Psoas muscle (tissue), 8 donors: Measurements from ENCODE around the gene SH2D3A. TPM values are rescaled to one million over a fixed set of nuclear protein-coding genes. Genes with fewer than 3 reads are reported as not detected.
"Not testable (repeated sequence)": the region's sequence is repeated elsewhere in the genome, so short reads cannot be mapped to it uniquely, and the experiment has no call there.

ENCODE experiments used
- ATAC-seq, 4 donors: fragments of 200-7000 bp; cut with Tn5 transposase; one replicate each; pipeline ENCODE4 v1.9.1; 2020; ENCODE audit warnings: moderate library complexity in 3 of 4, mild to moderate bottlenecking in 2 of 4
- DNase-seq, 2 donors: peaks; one replicate each; pipeline ENCODE4 v3.0.0-alpha.2; 2020
- H3K27ac ChIP-seq: fragments of 200-600 bp; one replicate; pipeline ENCODE4 v1.8.0; 2022
- H3K27me3 ChIP-seq, 3 donors: fragments of 200-600 bp in 1 of 3; one replicate each; pipeline versions ENCODE4 v1.6.1 to v1.8.0; 2013 to 2022; ENCODE audit warnings: low read length in 2 of 3, mild to moderate bottlenecking in 2 of 3, moderate library complexity in 1 of 3; ENCODE audit not compliant: insufficient read depth in 3 of 3
- H3K36me3 ChIP-seq, 2 donors: fragments of 200-600 bp in 1 of 2; one replicate each; pipeline versions ENCODE4 v1.6.1 to v1.8.0; 2013 to 2022; ENCODE audit warnings: low read depth in 1 of 2, mild to moderate bottlenecking in 1 of 2, moderate library complexity in 1 of 2; ENCODE audit not compliant: insufficient read depth in 1 of 2
- H3K4me1 ChIP-seq: fragments of 200-600 bp; one replicate; pipeline ENCODE4 v1.8.0; 2022
- H3K4me3 ChIP-seq: fragments of 200-600 bp; one replicate; pipeline ENCODE4 v1.8.0; 2022; ENCODE audit warnings: mild to moderate bottlenecking
- H3K9me3 ChIP-seq: fragments of 200-600 bp; one replicate; pipeline ENCODE4 v1.8.0; 2022
- WGBS, 3 donors: extraction: QIAGEN DNeasy Blood & Tissue Kit; methylation state at CpG; one replicate each; pipeline versions ENCODE4 v1.1.6 to v1.1.7; 2013; 5-methylcytosine and 5-hydroxymethylcytosine counted together
- intact Hi-C, 2 donors: fragments of 100-400 bp; cut with DNase I; formaldehyde crosslinking; loops; one replicate each; pipeline versions ENCODE4 v1.11.0 to v1.14.2; 2022
- polyA plus RNA-seq, 3 donors: library from polyadenylated mRNA; stranded (reverse); fragments of 200-250 nt; gene quantifications; one replicate each; pipeline ENCODE4 v1.2.3, GENCODE V29; 2013
- total RNA-seq, 4 donors: library from RNA; stranded (reverse); fragmentation: NEBNext Ultra II Directional in 2 of 4; extraction: Animal tissue kit (Norgen Biotek cat#: 25700) in 2 of 4; gene quantifications; one replicate each; pipeline versions ENCODE4 v1.2.1 to v1.2.4, GENCODE V29; 2021 to 2023
- TF ChIP-seq, protein P1 (sequence below): fragments of 200-600 bp; IDR thresholded peaks from one replicate; pipeline ENCODE4 v1.8.0; 2022; ENCODE audit warnings: antibody characterized with exemption
- donor health status: healthy with polysubstance abuse.
- donor health status: DM: no; HTN: no; CAD: no; lungs with moderate emphysema.
- donor health status: Bipolar disorder and iron deficiency.
- donor health status: healthy.
- donor health status: DM: yes; HTN: yes; CAD: no.
- donor health status: DM: no; HTN: no; CAD: no.
- donor health status: DM: no; HTN: no; CAD: no.
- donor health status: DM: yes; HTN: yes; CAD: no.

The SH2D3A gene
- total and polyA plus RNA-seq, 7 donors = 0.07 to 0.17 (median 0.12) TPM; not detected in 3

DNA sequence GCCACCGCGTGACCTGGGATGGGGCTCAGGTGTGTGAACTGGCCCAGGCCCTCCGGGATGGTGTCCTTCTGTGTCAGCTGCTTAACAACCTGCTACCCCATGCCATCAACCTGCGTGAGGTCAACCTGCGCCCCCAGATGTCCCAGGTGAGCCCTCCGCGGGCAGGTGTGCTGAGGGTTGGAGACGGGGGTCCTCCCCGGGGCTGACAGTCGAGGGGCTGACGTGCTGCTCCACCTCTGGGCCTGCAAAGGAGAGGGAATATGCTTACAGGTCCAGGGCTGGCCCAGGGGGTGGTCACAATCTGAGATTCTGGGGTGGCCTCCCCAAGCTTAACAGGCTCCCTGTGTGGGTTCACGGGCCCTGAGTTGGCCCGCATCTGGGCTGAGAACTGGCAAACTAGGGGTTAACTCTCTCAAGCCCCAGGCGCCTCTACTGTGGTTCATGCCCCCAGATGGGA is 5.7 kb upstream of the SH2D3A start:
- Histone ChIP-seq H3K36me3 (no peaks in the 10 kb centered on the region), H3K4me1 (no peaks in the 10 kb centered on the region), H3K4me3 (peak overlapping the region; percentile 46), H3K27ac (no peak overlapping the region), H3K9me3 (no peaks in the 10 kb centered on the region), H3K27me3 (peaks cover 0 to 5% (median 0%) of the 10 kb centered on the region in 3 donors)
- TF ChIP-seq, protein P1, sequence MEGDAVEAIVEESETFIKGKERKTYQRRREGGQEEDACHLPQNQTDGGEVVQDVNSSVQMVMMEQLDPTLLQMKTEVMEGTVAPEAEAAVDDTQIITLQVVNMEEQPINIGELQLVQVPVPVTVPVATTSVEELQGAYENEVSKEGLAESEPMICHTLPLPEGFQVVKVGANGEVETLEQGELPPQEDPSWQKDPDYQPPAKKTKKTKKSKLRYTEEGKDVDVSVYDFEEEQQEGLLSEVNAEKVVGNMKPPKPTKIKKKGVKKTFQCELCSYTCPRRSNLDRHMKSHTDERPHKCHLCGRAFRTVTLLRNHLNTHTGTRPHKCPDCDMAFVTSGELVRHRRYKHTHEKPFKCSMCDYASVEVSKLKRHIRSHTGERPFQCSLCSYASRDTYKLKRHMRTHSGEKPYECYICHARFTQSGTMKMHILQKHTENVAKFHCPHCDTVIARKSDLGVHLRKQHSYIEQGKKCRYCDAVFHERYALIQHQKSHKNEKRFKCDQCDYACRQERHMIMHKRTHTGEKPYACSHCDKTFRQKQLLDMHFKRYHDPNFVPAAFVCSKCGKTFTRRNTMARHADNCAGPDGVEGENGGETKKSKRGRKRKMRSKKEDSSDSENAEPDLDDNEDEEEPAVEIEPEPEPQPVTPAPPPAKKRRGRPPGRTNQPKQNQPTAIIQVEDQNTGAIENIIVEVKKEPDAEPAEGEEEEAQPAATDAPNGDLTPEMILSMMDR = no peak
- no peak for DNase-seq
- ATAC-seq = no peak
- intact Hi-C loops = loop anchor here in 1 of 2 donors (2.0 kb wide), 1 partner anchor 140 kb away; no protein-coding TSS in a partner anchor
- 59 to 73% (median 65%) methylated on average over 12 to 14 of the region's 14 CpGs for WGBS, 3 donors

DNA sequence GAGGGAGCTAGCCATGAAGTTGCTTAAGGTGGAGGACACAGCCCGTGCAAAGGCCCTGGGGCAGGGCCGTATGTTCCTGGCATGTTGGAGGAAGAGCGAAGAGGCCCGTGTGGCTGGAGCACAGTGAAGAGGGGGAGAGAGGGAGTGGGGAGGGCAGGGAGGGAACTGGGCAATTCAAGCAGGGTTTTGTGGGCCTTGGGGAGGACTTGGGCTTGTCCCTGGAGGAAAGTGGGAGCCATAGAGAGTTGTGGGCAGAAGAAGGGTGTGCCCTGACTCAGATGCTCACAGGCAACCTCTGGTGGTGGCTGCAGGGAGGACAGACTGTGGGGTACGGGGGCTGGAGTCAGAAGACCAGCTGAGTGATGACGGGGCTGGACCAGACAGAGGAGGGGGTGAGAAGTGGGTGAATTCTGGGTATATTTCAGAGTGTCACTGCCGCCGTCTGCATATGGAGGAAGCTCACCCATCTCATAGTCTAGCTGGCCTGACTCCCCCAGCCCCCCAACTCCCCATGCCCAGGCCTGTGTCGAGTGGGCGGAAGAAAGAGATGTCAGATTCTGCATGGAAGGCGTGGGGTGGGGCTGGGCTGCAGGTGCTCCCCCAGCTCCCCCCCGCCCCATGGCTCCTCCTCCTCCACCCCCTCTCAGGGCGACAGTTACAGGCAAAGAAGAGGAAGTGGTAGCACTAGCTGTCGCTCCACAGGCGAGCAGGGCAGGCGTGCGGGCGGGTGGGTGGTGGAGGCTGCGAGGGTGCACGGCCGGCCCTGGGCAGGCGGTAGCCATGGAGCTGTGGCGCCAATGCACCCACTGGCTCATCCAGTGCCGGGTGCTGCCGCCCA is 5.0 kb upstream of the SH2D3A start, which contains the start of gene VAV1:
Gene VAV1 (plus strand): TSS at position 681 of the 838 bp plus-strand sequence. CDS start 100 bp downstream, at position 781.
- intact Hi-C loops = loop anchor here in 1 of 2 donors (2.0 kb wide), 1 partner anchor 139 kb away; no protein-coding TSS in a partner anchor
- peak; percentile 41 to 72 for DNase-seq
- no peak within 1 kb of the TSS for H3K27ac ChIP-seq
- peak within 1 kb of the TSS; percentile 46 for H3K4me3 ChIP-seq
- ATAC-seq = peak in 2 of 4 donors; percentile 43 to 48
- TF ChIP-seq, protein P1 = no peak
- H3K27me3 ChIP-seq = peaks cover 0 to 12% (median 2%) of the 10 kb centered on the region in 3 donors
- no peaks in the 10 kb centered on the region for H3K9me3 ChIP-seq
- H3K4me1 ChIP-seq = peaks cover 2% of the 10 kb centered on the region
- no peaks in the 10 kb centered on the region for H3K36me3 ChIP-seq
- 49 to 66% (median 52%) methylated on average over 23 to 25 of the region's 25 CpGs for WGBS, 3 donors

DNA sequence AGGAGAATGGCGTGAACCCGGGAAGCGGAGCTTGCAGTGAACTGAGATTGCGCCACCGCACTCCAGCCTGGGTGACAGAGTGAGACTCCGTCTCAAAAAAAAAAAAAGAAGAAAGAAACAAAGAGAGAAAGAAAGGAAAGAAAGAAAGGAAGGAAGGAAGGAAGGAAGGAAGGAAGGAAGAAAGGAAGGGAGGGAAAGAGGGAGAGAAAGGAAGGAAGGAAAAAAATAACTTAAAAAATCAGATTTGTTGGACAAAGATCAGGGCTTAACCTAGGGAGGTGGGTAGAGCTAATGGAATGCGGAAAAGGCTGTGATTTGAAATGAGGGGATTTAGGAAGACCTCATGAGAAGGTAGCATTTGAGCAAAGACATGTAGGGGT is 4.4 kb upstream of the SH2D3A start:
- H3K27me3 ChIP-seq = peaks cover 0 to 18% (median 5%) of the 10 kb centered on the region in 3 donors

DNA sequence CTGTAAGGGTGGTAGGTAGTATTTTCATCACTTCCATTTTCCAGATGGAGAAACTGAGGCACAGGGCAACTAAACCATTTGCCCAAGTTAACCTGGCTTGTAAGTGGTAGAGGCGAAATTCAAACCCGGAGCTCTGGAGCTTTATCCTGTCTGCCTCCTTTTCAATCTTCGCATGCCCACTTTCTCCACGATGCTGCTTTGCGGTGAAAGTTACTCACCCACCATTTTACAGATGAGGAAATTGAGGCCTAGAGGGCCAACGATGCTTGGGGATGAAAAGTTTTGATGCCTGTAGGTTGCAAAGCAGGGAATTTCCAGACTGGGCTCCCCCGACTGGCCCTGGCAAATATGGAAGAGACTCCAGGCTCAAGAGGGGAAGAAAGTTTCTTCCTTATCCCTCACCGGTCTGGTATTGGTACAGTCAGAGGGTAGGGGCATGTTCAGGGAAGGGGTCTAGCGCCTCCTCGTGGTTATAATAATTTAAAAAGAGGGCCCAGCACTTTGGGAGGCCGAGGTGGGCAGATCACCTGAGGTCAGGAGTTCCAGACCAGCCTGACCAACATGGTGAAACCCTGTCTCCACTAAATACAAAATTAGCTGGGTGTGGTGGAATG is 1.9 kb upstream of the SH2D3A start:
- 56 to 61% (median 59%) methylated on average over 11 of the region's 11 CpGs for WGBS, 3 donors
- Histone ChIP-seq H3K27me3 (peaks cover 0 to 28% (median 9%) of the 10 kb centered on the region in 3 donors), H3K27ac (no peak overlapping the region), H3K36me3 (no peaks in the 10 kb centered on the region), H3K4me1 (peaks cover 5% of the 10 kb centered on the region), H3K4me3 (no peak overlapping the region), H3K9me3 (no peaks in the 10 kb centered on the region)
- TF ChIP-seq, protein P1 = peak; percentile 38
- intact Hi-C loops = loop anchor here in 1 of 2 donors (5.0 kb wide), 1 partner anchor 37 kb away; no protein-coding TSS in a partner anchor
- ATAC-seq (peak in 1 of 4 donors; percentile 59), DNase-seq (no peak)

More for the DNA sequence above, 4.4 kb upstream of the SH2D3A start:
- H3K27ac ChIP-seq, H3K4me3 ChIP-seq, H3K36me3 ChIP-seq, ATAC-seq, H3K9me3 ChIP-seq, H3K4me1 ChIP-seq, DNase-seq: not testable (repeated sequence)
- intact Hi-C loops = loop anchor here in 1 of 2 donors (2.0 kb wide), 1 partner anchor 139 kb away; no protein-coding TSS in a partner anchor
- WGBS, 3 donors = 87 to 91% (median 88%) methylated on average over 7 of the region's 7 CpGs
